Activated CD4-positive, CD25-positive, alpha-beta regulatory T cell (primary cell): ENCODE measurements around the gene TMIE.
"Not testable (repeated sequence)": the region's sequence is repeated elsewhere in the genome, so short reads cannot be mapped to it uniquely, and the experiment has no call there.

Experiments
- DNase-seq, 4 experiments: peaks; one replicate each; lab custom pipeline; 2025; lab: John Stamatoyannopoulos, UW

Gene TMIE

GRCh38 chr3:46685446-46685845, 15.7 kb upstream of the TMIE start:
- DNase-seq, result no peak

GRCh38 chr3:46690798-46691197, 10.4 kb upstream of the TMIE start:
- DNase-seq, result no peak

- no peak for DNase-seq
These were observed 8.6 kb upstream of the TMIE start for GRCh38 chr3:46692566-46692990.

- DNase-seq, result peak; percentile 49 to 60 (median 54)
These were observed 7.9 kb upstream of the TMIE start, which contains the start of gene ALS2CL for GRCh38 chr3:46693038-46693891. TSS of gene ALS2CL (minus strand) at chr3:46693679. CDS start at chr3:46689440, 4,239 bp downstream.

- peak; percentile 34 to 52 (median 45) for DNase-seq
These were observed 7.3 kb upstream of the TMIE start for GRCh38 chr3:46693892-46694226.

GRCh38 chr3:46694520-46694919, 6.7 kb upstream of the TMIE start:
- DNase-seq, result no peak

- DNase-seq, result peak in 1 of 4 experiments; percentile 29
These were observed 5.8 kb upstream of the TMIE start for GRCh38 chr3:46695177-46695961.

GRCh38 chr3:46695962-46696894, 5.0 kb upstream of the TMIE start:
- no peak for DNase-seq

GRCh38 chr3:46699676-46700523, 1.3 kb upstream of the TMIE start:
- no peak for DNase-seq

GRCh38 chr3:46700772-46701171, 420 bp upstream of the TMIE start:
- no peak for DNase-seq

GRCh38 chr3:46702246-46703012, 1.2 kb downstream of the TMIE start:
- no peak for DNase-seq

- DNase-seq, result no peak
These were observed 1.9 kb downstream of the TMIE start for GRCh38 chr3:46703013-46703520.

GRCh38 chr3:46704346-46704745, 3.2 kb downstream of the TMIE start:
- not testable (repeated sequence) for DNase-seq

- DNase-seq, result peak; percentile 21 to 48 (median 32)
These were observed 3.9 kb downstream of the TMIE start for GRCh38 chr3:46705022-46705530.

GRCh38 chr3:46705751-46706552, 4.8 kb downstream of the TMIE start:
- no peak for DNase-seq

GRCh38 chr3:46706771-46707582, 5.8 kb downstream of the TMIE start:
- no peak for DNase-seq

- no peak for DNase-seq
These were observed 6.4 kb downstream of the TMIE start for GRCh38 chr3:46707601-46708011.
